GM23248 (cell line): ENCODE results near the gene MAVS.

Experiments used
- EZH2 ChIP-seq: fragments of 200-600 bp; sonication (generic); IDR thresholded peaks from 2 replicates; pipeline ENCODE4 v1.6.1; 2018; ENCODE audit warnings: antibody characterized with exemption, mild to moderate bottlenecking; ENCODE audit not compliant: insufficient read depth, poor library complexity, severe bottlenecking
- EZH2phosphoT487 ChIP-seq: fragments of 200-600 bp; sonication (generic); IDR thresholded peaks from 2 replicates; pipeline ENCODE4 v1.6.1; 2018; ENCODE audit warnings: antibody characterized with exemption, moderate library complexity, mild to moderate bottlenecking, low read depth; ENCODE audit not compliant: insufficient read depth

DNA sequence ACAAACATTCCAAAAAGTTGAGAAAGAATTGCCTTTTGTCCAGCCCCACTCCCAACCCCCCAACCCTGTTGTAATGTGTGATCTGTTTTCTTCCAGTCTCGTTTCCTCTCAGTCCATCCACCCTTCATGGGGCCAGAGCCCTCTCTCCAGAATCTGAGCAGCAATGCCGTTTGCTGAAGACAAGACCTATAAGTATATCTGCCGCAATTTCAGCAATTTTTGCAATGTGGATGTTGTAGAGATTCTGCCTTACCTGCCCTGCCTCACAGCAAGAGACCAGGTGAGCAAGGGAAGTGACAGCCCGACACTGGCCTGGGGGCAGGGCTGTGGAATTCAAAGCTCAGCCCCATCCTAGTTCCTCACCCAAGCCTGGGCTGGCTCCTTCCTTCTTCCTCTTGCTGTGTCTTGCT is 7.8 kb downstream of the MAVS start:
- no peak for TF ChIP-seq EZH2
- no peak for TF ChIP-seq EZH2phosphoT487
